22Rv1 (cell line): ENCODE measurements around the gene DIPK2A.

Experiments
- ZFX ChIP-seq: fragments of 450-650 bp; IDR thresholded peaks from 2 replicates; pipeline ENCODE4 v1.6.1; 2017; ENCODE audit warnings: antibody characterized with exemption, borderline replicate concordance
- TF ChIP-seq, protein P1 (sequence below): fragments of 450-650 bp; IDR thresholded peaks from 2 replicates; pipeline ENCODE4 v1.5.1; 2017; ENCODE audit warnings: mild to moderate bottlenecking

DNA sequence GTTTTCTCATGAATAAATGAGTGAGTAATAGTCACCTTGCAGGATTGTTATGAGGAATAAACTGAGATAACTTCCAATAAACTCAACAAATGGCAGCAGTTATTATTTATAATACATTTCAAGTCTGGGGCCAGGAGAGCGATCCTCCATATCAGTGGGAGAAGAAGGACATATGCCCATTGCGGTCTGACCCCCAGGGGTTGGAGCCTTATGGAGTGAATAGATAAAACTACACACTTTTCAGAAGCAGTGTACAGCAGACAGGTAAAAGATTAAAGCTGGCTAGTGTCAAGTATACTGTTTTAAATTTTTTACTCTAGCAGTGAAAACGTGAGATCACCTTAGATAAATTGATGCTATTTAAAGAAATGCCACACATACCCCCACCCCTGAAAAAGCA is 43.5 kb downstream of the DIPK2A start:
- TF ChIP-seq, protein P1, sequence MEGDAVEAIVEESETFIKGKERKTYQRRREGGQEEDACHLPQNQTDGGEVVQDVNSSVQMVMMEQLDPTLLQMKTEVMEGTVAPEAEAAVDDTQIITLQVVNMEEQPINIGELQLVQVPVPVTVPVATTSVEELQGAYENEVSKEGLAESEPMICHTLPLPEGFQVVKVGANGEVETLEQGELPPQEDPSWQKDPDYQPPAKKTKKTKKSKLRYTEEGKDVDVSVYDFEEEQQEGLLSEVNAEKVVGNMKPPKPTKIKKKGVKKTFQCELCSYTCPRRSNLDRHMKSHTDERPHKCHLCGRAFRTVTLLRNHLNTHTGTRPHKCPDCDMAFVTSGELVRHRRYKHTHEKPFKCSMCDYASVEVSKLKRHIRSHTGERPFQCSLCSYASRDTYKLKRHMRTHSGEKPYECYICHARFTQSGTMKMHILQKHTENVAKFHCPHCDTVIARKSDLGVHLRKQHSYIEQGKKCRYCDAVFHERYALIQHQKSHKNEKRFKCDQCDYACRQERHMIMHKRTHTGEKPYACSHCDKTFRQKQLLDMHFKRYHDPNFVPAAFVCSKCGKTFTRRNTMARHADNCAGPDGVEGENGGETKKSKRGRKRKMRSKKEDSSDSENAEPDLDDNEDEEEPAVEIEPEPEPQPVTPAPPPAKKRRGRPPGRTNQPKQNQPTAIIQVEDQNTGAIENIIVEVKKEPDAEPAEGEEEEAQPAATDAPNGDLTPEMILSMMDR, result no peak
- no peak for TF ChIP-seq ZFX
